Measurements from ENCODE around the gene TLCD2.
"Not testable (repeated sequence)": the region's sequence is repeated elsewhere in the genome, so short reads cannot be mapped to it uniquely, and the experiment has no call there.

TLCD2 gene

GRCh38 chr17:1746975-1747543 lies 36.9 kb upstream of the TLCD2 start:
- Histone ChIP-seq H3K4me1 (ENCODE audit: control insufficient read depth, insufficient read depth, low read length) (no peaks in the 10 kb centered on the region; the same call in 1 of the 2 replicates), H3K4me3 (ENCODE audit: low read depth, low read length) (no peak overlapping the region), H3K27ac (ENCODE audit: low read depth, low read length) (no peak overlapping the region), H3K27me3 (ENCODE audit: control insufficient read depth, insufficient read depth, low read length) (no peaks in the 10 kb centered on the region), H3K9me3 (ENCODE audit: control insufficient read depth, insufficient read depth, low read length) (no peaks in the 10 kb centered on the region), H3K9ac (ENCODE audit: low read depth, low read length) (no peak overlapping the region), H3K36me3 (ENCODE audit: control insufficient read depth, insufficient read depth, low read length) (no peaks in the 10 kb centered on the region)

GRCh38 chr17:1745513-1746020 lies 35.4 kb upstream of the TLCD2 start:
- Histone ChIP-seq H3K36me3 (ENCODE audit: control insufficient read depth, insufficient read depth, low read length) (no peaks in the 10 kb centered on the region), H3K9me3 (ENCODE audit: control insufficient read depth, insufficient read depth, low read length) (no peaks in the 10 kb centered on the region), H3K27me3 (ENCODE audit: control insufficient read depth, insufficient read depth, low read length) (no peaks in the 10 kb centered on the region), H3K9ac (ENCODE audit: low read depth, low read length) (no peak overlapping the region), H3K27ac (ENCODE audit: low read depth, low read length) (no peak overlapping the region), H3K4me3 (ENCODE audit: low read depth, low read length) (no peak overlapping the region), H3K4me1 (ENCODE audit: control insufficient read depth, insufficient read depth, low read length) (no peaks in the 10 kb centered on the region; the same call in 1 of the 2 replicates)

- no peaks in the 10 kb centered on the region for H3K9me3 ChIP-seq (ENCODE audit: control insufficient read depth, insufficient read depth, low read length)
- no peaks in the 10 kb centered on the region; the same call in 1 of the 2 replicates for H3K4me1 ChIP-seq (ENCODE audit: control insufficient read depth, insufficient read depth, low read length)
- no peak overlapping the region for H3K27ac ChIP-seq (ENCODE audit: low read depth, low read length)
- no peaks in the 10 kb centered on the region for H3K36me3 ChIP-seq (ENCODE audit: control insufficient read depth, insufficient read depth, low read length)
- no peaks in the 10 kb centered on the region for H3K27me3 ChIP-seq (ENCODE audit: control insufficient read depth, insufficient read depth, low read length)
- H3K9ac ChIP-seq (ENCODE audit: low read depth, low read length), result no peak overlapping the region
- H3K4me3 ChIP-seq (ENCODE audit: low read depth, low read length), result no peak overlapping the region
Observed at GRCh38 chr17:1744551-1745512, 34.7 kb upstream of the TLCD2 start.

GRCh38 chr17:1743088-1743439 lies 32.9 kb upstream of the TLCD2 start:
- Histone ChIP-seq H3K36me3 (ENCODE audit: control insufficient read depth, insufficient read depth, low read length) (no peaks in the 10 kb centered on the region), H3K4me3 (ENCODE audit: low read depth, low read length) (no peak overlapping the region), H3K4me1 (ENCODE audit: control insufficient read depth, insufficient read depth, low read length) (no peaks in the 10 kb centered on the region; the same call in 1 of the 2 replicates), H3K27me3 (ENCODE audit: control insufficient read depth, insufficient read depth, low read length) (no peaks in the 10 kb centered on the region), H3K9ac (ENCODE audit: low read depth, low read length) (no peak overlapping the region), H3K27ac (ENCODE audit: low read depth, low read length) (no peak overlapping the region), H3K9me3 (ENCODE audit: control insufficient read depth, insufficient read depth, low read length) (no peaks in the 10 kb centered on the region)

- no peak within 1 kb of the TSS for H3K4me3 ChIP-seq (ENCODE audit: low read depth, low read length)
- H3K27me3 ChIP-seq (ENCODE audit: control insufficient read depth, insufficient read depth, low read length), result no peaks in the 10 kb centered on the region
- H3K4me1 ChIP-seq (ENCODE audit: control insufficient read depth, insufficient read depth, low read length), result no peaks in the 10 kb centered on the region; the same call in 1 of the 2 replicates
- no peaks in the 10 kb centered on the region for H3K9me3 ChIP-seq (ENCODE audit: control insufficient read depth, insufficient read depth, low read length)
- H3K27ac ChIP-seq (ENCODE audit: low read depth, low read length), result no peak within 1 kb of the TSS
- H3K36me3 ChIP-seq (ENCODE audit: control insufficient read depth, insufficient read depth, low read length), result no peaks in the 10 kb centered on the region
- H3K9ac ChIP-seq (ENCODE audit: low read depth, low read length), result no peak within 1 kb of the TSS
Observed at GRCh38 chr17:1742371-1743087, 32.4 kb upstream of the TLCD2 start, which contains the start of gene SERPINF2. Gene SERPINF2, plus strand, starts transcription at chr17:1742871. Its CDS starts 2,125 bp downstream, at chr17:1744996.

GRCh38 chr17:1741899-1742298 lies 31.7 kb upstream of the TLCD2 start:
- H3K4me3 ChIP-seq (ENCODE audit: low read depth, low read length); H3K9ac ChIP-seq (ENCODE audit: low read depth, low read length); H3K27ac ChIP-seq (ENCODE audit: low read depth, low read length); H3K36me3 ChIP-seq (ENCODE audit: control insufficient read depth, insufficient read depth, low read length); H3K9me3 ChIP-seq (ENCODE audit: control insufficient read depth, insufficient read depth, low read length); H3K4me1 ChIP-seq (ENCODE audit: control insufficient read depth, insufficient read depth, low read length); H3K27me3 ChIP-seq (ENCODE audit: control insufficient read depth, insufficient read depth, low read length): not testable (repeated sequence)

- no peaks in the 10 kb centered on the region for H3K4me1 ChIP-seq (ENCODE audit: control insufficient read depth, insufficient read depth, low read length)
Observed at GRCh38 chr17:1737531-1738291, 27.5 kb upstream of the TLCD2 start.

GRCh38 chr17:1736348-1737281 lies 26.4 kb upstream of the TLCD2 start:
- Histone ChIP-seq H3K27ac (ENCODE audit: low read depth, low read length) (peak overlapping the region; percentile 42), H3K27me3 (ENCODE audit: control insufficient read depth, insufficient read depth, low read length) (no peaks in the 10 kb centered on the region), H3K36me3 (ENCODE audit: control insufficient read depth, insufficient read depth, low read length) (0 out of 2 replicates have a peak, but pooled peaks cover 2% of the 10 kb centered on the region), H3K9me3 (ENCODE audit: control insufficient read depth, insufficient read depth, low read length) (no peaks in the 10 kb centered on the region), H3K4me1 (ENCODE audit: control insufficient read depth, insufficient read depth, low read length) (no peaks in the 10 kb centered on the region), H3K9ac (ENCODE audit: low read depth, low read length) (no peak overlapping the region), H3K4me3 (ENCODE audit: low read depth, low read length) (no peak overlapping the region)

More at GRCh38 chr17:1737531-1738291, 27.5 kb upstream of the TLCD2 start:
- Histone ChIP-seq H3K27me3 (ENCODE audit: control insufficient read depth, insufficient read depth, low read length) (no peaks in the 10 kb centered on the region), H3K36me3 (ENCODE audit: control insufficient read depth, insufficient read depth, low read length) (0 out of 2 replicates have a peak, but pooled peaks cover 2% of the 10 kb centered on the region), H3K9me3 (ENCODE audit: control insufficient read depth, insufficient read depth, low read length) (no peaks in the 10 kb centered on the region), H3K9ac (ENCODE audit: low read depth, low read length) (no peak overlapping the region), H3K27ac (ENCODE audit: low read depth, low read length) (no peak overlapping the region), H3K4me3 (ENCODE audit: low read depth, low read length) (no peak overlapping the region)

- Histone ChIP-seq H3K4me1 (ENCODE audit: control insufficient read depth, insufficient read depth, low read length) (no peaks in the 10 kb centered on the region), H3K9ac (ENCODE audit: low read depth, low read length) (no peak overlapping the region), H3K9me3 (ENCODE audit: control insufficient read depth, insufficient read depth, low read length) (no peaks in the 10 kb centered on the region), H3K27me3 (ENCODE audit: control insufficient read depth, insufficient read depth, low read length) (no peaks in the 10 kb centered on the region), H3K4me3 (ENCODE audit: low read depth, low read length) (no peak overlapping the region), H3K36me3 (ENCODE audit: control insufficient read depth, insufficient read depth, low read length) (0 out of 2 replicates have a peak, but pooled peaks cover 2% of the 10 kb centered on the region), H3K27ac (ENCODE audit: low read depth, low read length) (no peak overlapping the region)
Observed at GRCh38 chr17:1735834-1736347, 25.7 kb upstream of the TLCD2 start.

Data from HUES48 (cell line).